CD14-positive monocyte (primary cell): ENCODE measurements around the gene HDC. TPM values are rescaled to one million over a fixed set of nuclear protein-coding genes. Genes with fewer than 3 reads are reported as not detected.

Experiments used
- DNase-seq, 3 donors: peaks; one replicate each; pipeline ENCODE4 v3.0.0-alpha.2; 2011 to 2022
- H2AFZ ChIP-seq: 2 replicates; pipeline ENCODE4 v1.6.0; 2012; ENCODE audit warnings: mild to moderate bottlenecking, low read depth, low read length, inconsistent platforms; ENCODE audit not compliant: insufficient read depth, poor library complexity, severe bottlenecking
- H3K27ac ChIP-seq, 2 donors: 1 replicate in 1 of 2; 2 replicates in 1 of 2; pipeline ENCODE4 v1.5.1; 2012 to 2013; ENCODE audit warnings: low read length in 2 of 2, control low read depth in 1 of 2, inconsistent platforms in 1 of 2, low read depth in 1 of 2, mild to moderate bottlenecking in 1 of 2
- H3K27me3 ChIP-seq, 2 donors: one replicate each; pipeline versions ENCODE4 v1.6.0 to v1.6.1; 2011 to 2013; ENCODE audit warnings: low read length in 2 of 2; ENCODE audit not compliant: control insufficient read depth in 2 of 2, insufficient read depth in 2 of 2
- H3K36me3 ChIP-seq, 2 donors: replicated peaks in 1 of 2; 1 replicate in 1 of 2; 2 replicates in 1 of 2; pipeline versions ENCODE4 v1.5.1 to v1.6.1; 2012 to 2013; ENCODE audit warnings: low read length in 2 of 2, control low read depth in 1 of 2, inconsistent platforms in 1 of 2, mild to moderate bottlenecking in 1 of 2; ENCODE audit not compliant: insufficient read depth in 2 of 2, control insufficient read depth in 1 of 2
- H3K4me1 ChIP-seq, 2 donors: 1 replicate in 1 of 2; 2 replicates in 1 of 2; pipeline versions ENCODE4 v1.5.1 to v1.6.1; 2012 to 2013; ENCODE audit warnings: low read length in 2 of 2, control low read depth in 1 of 2, inconsistent platforms in 1 of 2, mild to moderate bottlenecking in 1 of 2, moderate library complexity in 1 of 2; ENCODE audit not compliant: insufficient read depth in 2 of 2, control insufficient read depth in 1 of 2
- H3K4me2 ChIP-seq: replicated peaks from 2 replicates; pipeline ENCODE3; 2012; ENCODE audit warnings: low read length, moderate library complexity, mild to moderate bottlenecking; ENCODE audit not compliant: poor library complexity, severe bottlenecking; ENCODE audit errors: extremely low read depth
- H3K4me3 ChIP-seq, 3 experiments: fragments of 200-600 bp in 1 of 3; sonication (generic) in 1 of 3; replicated peaks in 1 of 3; 1 replicate in 2 of 3; 2 replicates in 1 of 3; pipeline ENCODE4 v1.5.1; 2011 to 2013; ENCODE audit warnings: low read length in 3 of 3, mild to moderate bottlenecking in 3 of 3, control low read depth in 2 of 3, low read depth in 2 of 3, inconsistent platforms in 1 of 3, moderate library complexity in 1 of 3
- H3K79me2 ChIP-seq: 2 replicates; pipeline ENCODE4 v1.6.0; 2012; ENCODE audit warnings: mild to moderate bottlenecking, control low read depth, inconsistent platforms, low read length, moderate library complexity; ENCODE audit not compliant: insufficient read depth
- H3K9ac ChIP-seq: 2 replicates; pipeline ENCODE4 v1.6.0; 2017; ENCODE audit warnings: low read length, mild to moderate bottlenecking; ENCODE audit not compliant: insufficient read depth, poor library complexity, severe bottlenecking
- H3K9me3 ChIP-seq, 2 donors: replicated peaks in 1 of 2; 1 replicate in 1 of 2; 2 replicates in 1 of 2; pipeline versions ENCODE4 v1.5.1 to v1.6.1; 2012 to 2013; ENCODE audit warnings: low read length in 2 of 2, control low read depth in 1 of 2; ENCODE audit not compliant: control insufficient read depth in 1 of 2, insufficient read depth in 1 of 2
- H4K20me1 ChIP-seq: 2 replicates; pipeline ENCODE4 v1.6.0; 2012; ENCODE audit warnings: mild to moderate bottlenecking, low read length, control low read depth, moderate library complexity; ENCODE audit not compliant: insufficient read depth
- H3K27ac Mint-ChIP-seq, 7 donors: one replicate each; pipeline ENCODE4 v1.8.0; 2020; ENCODE audit warnings: mild to moderate bottlenecking in 7 of 7, mixed read lengths in 7 of 7, moderate library complexity in 6 of 7, inconsistent platforms in 2 of 7
- H3K27me3 Mint-ChIP-seq, 3 donors: one replicate each; pipeline ENCODE4 v1.8.0; 2021 to 2022; ENCODE audit warnings: low read depth in 3 of 3, mild to moderate bottlenecking in 3 of 3, mixed read lengths in 3 of 3, moderate library complexity in 3 of 3, inconsistent platforms in 1 of 3
- H3K36me3 Mint-ChIP-seq, 2 donors: one replicate each; pipeline ENCODE4 v1.8.0; 2020; ENCODE audit warnings: mixed read lengths in 2 of 2, inconsistent platforms in 1 of 2, mild to moderate bottlenecking in 1 of 2
- H3K4me1 Mint-ChIP-seq: one replicate; pipeline ENCODE4 v1.8.0; 2020; ENCODE audit warnings: mild to moderate bottlenecking, mixed read lengths
- H3K4me3 Mint-ChIP-seq, 2 donors: one replicate each; pipeline ENCODE4 v1.8.0; 2020; ENCODE audit warnings: mild to moderate bottlenecking in 2 of 2, mixed read lengths in 2 of 2, moderate library complexity in 1 of 2
- H3K9me3 Mint-ChIP-seq, 7 donors: one replicate each; pipeline ENCODE4 v1.8.0; 2020 to 2022; ENCODE audit warnings: mixed read lengths in 7 of 7, mild to moderate bottlenecking in 6 of 7, moderate library complexity in 6 of 7, inconsistent platforms in 2 of 7
- WGBS: methylation state at CpG from one replicate; pipeline ENCODE4 v1.1.5; 2013; ENCODE audit warnings: missing lambda C conversion rate; ENCODE audit not compliant: insufficient coverage; 5-methylcytosine and 5-hydroxymethylcytosine counted together
- intact Hi-C, 2 donors: fragments of 100-400 bp; cut with micrococcal nuclease; formaldehyde crosslinking; loops; one replicate each; pipeline versions ENCODE4 v1.15.0 to v1.15.1; 2023
- polyA plus RNA-seq, 3 donors: library from polyadenylated mRNA; depleted of rRNA in 1 of 3; unstranded in 2 of 3; stranded (reverse) in 1 of 3; fragments of 300-500 nt in 2 of 3; fragments of >200 nt in 1 of 3; fragmentation: Illumina TruSeq in 2 of 3; gene quantifications; 1 replicate in 2 of 3; 2 replicates in 1 of 3; pipeline ENCODE4 v1.2.3, GENCODE V29; 2012 to 2021
- TF ChIP-seq, protein P1 (sequence below): fragments of 200-600 bp; IDR thresholded peaks from one replicate; pipeline ENCODE4 v1.8.0; 2022; ENCODE audit warnings: antibody characterized with exemption, mild to moderate bottlenecking

Gene HDC
- polyA plus RNA-seq, 3 donors, result 0.11 TPM; not detected in 2

DNA sequence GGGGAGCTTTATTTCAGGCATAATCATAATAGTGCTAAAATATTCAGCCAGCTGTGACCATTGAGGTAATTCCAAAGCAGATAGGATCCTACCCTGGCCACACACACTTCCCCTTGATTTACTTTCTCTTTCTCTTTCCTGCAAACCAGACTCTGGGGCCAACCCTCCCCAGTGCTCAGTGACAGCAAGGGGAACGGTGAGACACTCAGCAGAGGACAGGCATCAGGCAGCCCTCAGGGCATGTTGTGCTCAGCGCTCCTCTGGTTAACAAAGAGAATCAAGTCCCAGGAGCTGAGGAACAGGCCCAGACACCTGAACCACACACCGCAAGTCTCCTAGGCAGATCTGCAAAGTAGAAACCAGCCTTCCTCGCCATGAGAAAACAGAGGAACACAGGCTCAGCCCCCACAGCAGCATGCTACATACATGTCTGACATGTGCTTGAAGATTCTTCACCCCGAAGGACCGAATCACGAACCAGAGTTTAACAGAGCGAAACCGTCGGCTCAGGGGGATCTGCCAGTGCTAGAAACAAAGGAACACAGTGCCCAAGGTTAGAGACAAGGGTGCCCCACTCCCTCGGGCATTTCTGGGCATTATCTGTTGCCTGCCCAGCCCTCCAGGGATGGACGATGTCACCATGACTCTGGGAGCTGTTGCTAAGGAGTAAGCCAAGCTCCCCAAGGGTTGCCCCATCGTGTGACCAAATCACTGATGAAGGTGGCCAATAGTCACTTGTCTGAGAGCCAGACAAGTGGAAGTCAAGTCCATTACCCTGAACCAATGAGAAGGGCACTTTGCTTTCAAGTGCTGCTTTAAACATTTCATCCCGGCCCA, 17.5 kb downstream of the HDC start:
- peak overlapping the region; percentile 90 for H2AFZ ChIP-seq
- H3K27ac Mint-ChIP-seq, result peak overlapping the region; percentile 84 to 94 (median 92)
- intact Hi-C loops, result no loop called here

DNA sequence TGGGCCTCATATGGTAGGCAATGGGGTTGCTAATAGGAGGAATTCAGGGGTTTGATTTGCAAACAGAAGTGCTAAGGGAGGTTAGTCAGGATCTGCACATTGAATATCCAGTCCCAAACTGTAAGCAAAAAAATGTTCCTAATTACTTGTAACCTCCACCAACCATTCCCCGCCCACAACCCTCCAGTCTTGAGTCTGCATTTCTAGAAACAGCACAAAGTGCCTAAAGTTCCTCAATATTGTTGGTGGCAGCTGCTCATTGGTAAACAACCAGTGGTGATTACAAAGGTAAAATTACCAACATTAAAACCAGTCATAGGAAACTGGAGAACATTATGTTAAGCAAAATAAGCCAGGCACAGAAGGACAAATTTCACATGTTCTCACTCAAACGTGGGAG, 18.9 kb downstream of the HDC start:
- intact Hi-C loops, result no loop called here
- WGBS, result 100% methylated on average over 1 of the region's 2 CpGs

More for the DNA sequence above, 17.5 kb downstream of the HDC start:
- Histone ChIP-seq H3K79me2 (no peaks in the 10 kb centered on the region), H3K9me3 (no peaks in the 10 kb centered on the region), H3K27me3 (no peaks in the 10 kb centered on the region), H3K4me3 (peak overlapping the region in 1 of 3 experiments; percentile 67), H3K4me1 (peaks cover 18 to 25% of the 10 kb centered on the region in 2 donors), H4K20me1 (no peaks in the 10 kb centered on the region), H3K4me2 (peak overlapping the region; percentile 74), H3K9ac (peak overlapping the region; percentile 49), H3K27ac (peak overlapping the region; percentile 66 to 88), H3K36me3 (no peaks in the 10 kb centered on the region)
- 84% methylated on average over 13 of the region's 14 CpGs for WGBS
- peak overlapping the region; percentile 55 to 86 for H3K4me3 Mint-ChIP-seq
- H3K27me3 Mint-ChIP-seq, result peaks cover 0 to 3% (median 0%) of the 10 kb centered on the region in 3 donors
- peak; percentile 52 to 62 (median 55) for DNase-seq
- peaks cover 26% of the 10 kb centered on the region for H3K4me1 Mint-ChIP-seq
- no peaks in the 10 kb centered on the region for H3K36me3 Mint-ChIP-seq
- TF ChIP-seq, protein P1, sequence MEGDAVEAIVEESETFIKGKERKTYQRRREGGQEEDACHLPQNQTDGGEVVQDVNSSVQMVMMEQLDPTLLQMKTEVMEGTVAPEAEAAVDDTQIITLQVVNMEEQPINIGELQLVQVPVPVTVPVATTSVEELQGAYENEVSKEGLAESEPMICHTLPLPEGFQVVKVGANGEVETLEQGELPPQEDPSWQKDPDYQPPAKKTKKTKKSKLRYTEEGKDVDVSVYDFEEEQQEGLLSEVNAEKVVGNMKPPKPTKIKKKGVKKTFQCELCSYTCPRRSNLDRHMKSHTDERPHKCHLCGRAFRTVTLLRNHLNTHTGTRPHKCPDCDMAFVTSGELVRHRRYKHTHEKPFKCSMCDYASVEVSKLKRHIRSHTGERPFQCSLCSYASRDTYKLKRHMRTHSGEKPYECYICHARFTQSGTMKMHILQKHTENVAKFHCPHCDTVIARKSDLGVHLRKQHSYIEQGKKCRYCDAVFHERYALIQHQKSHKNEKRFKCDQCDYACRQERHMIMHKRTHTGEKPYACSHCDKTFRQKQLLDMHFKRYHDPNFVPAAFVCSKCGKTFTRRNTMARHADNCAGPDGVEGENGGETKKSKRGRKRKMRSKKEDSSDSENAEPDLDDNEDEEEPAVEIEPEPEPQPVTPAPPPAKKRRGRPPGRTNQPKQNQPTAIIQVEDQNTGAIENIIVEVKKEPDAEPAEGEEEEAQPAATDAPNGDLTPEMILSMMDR, result no peak
- H3K9me3 Mint-ChIP-seq, result no peaks in the 10 kb centered on the region

More for the DNA sequence above, 18.9 kb downstream of the HDC start:
- Histone ChIP-seq H3K79me2 (no peaks in the 10 kb centered on the region), H3K9me3 (no peaks in the 10 kb centered on the region), H4K20me1 (no peaks in the 10 kb centered on the region), H3K27ac (no peak overlapping the region), H3K36me3 (no peaks in the 10 kb centered on the region), H2AFZ (no peak overlapping the region), H3K4me1 (peaks cover 18 to 25% of the 10 kb centered on the region in 2 donors), H3K27me3 (no peaks in the 10 kb centered on the region), H3K4me3 (no peak overlapping the region), H3K9ac (no peak overlapping the region), H3K4me2 (no peak overlapping the region)
- peak overlapping the region in 4 of 7 donors; percentile 24 to 78 (median 50) for H3K27ac Mint-ChIP-seq
- TF ChIP-seq, protein P1, result no peak
- no peaks in the 10 kb centered on the region for H3K9me3 Mint-ChIP-seq
- H3K4me1 Mint-ChIP-seq, result peaks cover 26% of the 10 kb centered on the region
- no peak overlapping the region for H3K4me3 Mint-ChIP-seq
- peaks cover 0 to 3% (median 0%) of the 10 kb centered on the region in 3 donors for H3K27me3 Mint-ChIP-seq
- DNase-seq, result no peak
- H3K36me3 Mint-ChIP-seq, result no peaks in the 10 kb centered on the region
